Measurements from ENCODE around the gene PRDX2.

PRDX2 gene

DNA sequence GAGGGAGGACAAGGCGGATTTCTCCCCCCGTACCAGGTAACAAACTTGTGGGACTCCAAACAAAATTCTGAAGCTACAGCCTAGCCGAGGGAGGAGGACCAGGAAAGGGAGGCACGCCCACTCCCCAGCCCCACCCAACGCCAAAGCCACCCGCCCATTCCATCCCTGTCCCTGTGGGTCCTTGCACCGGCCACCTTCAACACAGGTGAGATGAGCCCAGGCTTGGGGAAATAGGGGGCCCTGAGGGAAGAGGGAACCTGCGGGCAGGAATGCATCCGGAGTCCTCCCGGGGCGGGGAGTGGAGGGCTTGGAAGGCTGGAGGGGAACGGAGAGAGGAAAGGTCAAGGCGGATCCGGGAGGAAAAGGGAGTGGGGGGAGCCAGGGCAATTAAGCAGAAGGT lies 50.0 kb downstream of the PRDX2 start, which contains the start of gene BEST2:
Gene BEST2 (plus strand): TSS at position 157 of the 400 bp plus-strand sequence. CDS start 802 bp downstream, outside the sequence.
- DNase-seq = no peak

DNA sequence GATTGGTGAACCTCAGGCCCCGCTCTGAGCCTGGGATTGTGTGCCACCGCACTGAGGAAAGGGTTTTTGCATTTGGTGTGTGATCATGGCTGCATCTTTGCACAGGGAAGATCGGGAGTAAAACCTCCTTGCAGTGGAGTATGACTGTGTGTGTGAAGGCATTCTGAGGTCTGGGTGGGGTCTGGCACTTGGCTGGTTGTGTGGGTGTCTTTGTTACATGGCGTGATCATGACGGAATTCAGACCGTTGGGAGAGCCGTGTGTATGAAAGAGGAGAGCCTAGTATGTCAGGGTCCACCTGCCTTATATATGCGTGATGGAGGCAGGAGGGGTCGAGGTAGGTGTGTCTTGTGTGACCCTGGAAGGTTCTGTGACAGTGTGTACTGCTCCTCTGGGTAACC lies 50.7 kb downstream of the PRDX2 start:
- no peak for DNase-seq

DNA sequence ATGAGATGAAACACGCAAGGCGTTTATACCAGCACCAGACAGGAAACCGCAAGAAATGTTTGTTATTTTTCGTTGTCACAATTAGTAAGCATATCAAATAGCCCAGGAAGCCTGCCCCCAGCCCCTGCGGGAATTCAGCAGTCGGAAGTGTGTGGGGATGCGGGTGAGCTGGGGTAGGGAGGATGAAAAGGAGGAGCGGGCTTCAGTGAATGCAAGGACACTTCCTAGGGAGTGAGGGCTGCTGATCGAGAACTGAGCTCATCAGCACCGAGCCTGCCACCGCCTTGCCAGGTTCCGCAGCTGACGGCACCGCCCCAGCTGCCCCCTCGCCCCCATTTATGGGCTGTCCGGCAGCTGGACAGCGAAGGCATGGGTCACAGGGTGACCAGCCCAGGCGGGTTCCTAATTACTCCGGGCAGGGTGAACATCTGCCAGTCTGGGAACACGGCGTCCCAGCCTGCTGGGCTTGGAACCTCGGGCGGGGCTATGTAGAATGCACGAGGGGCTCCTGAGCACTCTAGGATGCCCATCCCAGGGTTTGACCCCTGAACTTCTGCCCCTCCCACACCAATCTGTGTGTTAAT lies 51.6 kb downstream of the PRDX2 start:
- DNase-seq = no peak

DNA sequence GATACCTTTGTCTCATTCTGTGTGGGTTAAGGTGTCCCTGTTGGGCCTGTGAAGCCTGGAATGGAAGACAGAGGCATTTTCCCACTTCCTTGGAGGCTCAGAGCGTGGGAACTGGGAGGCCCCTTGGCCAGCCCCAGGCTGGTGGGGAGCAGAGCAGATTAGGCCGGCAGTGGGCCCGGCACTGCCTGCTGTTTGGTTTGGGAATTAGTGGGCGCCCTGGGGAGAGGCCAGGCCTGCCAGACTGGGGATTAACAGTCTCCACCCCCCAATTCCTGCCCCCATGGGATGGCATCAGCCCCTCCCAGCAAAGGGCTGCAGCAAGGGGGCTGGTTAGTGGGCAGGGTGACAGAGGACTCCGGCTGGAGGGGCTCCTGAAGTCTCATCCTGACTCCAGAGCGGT lies 53.1 kb downstream of the PRDX2 start:
- DNase-seq = no peak
